ENCODE results near the gene EYA2.

DNA sequence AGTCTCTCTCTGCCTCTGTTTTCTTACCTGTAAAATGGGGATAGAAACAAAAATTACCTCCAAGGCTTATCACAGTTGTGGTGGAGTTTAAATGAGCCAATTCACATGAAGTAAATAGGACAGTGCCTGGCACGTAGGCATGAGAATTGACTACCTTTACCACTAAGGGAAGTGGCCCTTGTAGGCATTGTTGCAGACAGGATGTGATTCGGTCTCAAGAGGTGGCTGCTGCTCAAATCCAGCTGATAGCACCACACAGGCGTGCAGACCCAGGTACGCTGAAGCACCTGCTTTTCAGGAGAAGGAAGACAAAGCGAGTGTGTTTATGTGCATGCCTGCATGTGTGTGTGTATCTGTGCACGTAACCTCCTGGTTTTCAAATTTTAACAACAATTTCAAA is 108.6 kb downstream of the EYA2 start:
- TF ChIP-seq, protein P1, sequence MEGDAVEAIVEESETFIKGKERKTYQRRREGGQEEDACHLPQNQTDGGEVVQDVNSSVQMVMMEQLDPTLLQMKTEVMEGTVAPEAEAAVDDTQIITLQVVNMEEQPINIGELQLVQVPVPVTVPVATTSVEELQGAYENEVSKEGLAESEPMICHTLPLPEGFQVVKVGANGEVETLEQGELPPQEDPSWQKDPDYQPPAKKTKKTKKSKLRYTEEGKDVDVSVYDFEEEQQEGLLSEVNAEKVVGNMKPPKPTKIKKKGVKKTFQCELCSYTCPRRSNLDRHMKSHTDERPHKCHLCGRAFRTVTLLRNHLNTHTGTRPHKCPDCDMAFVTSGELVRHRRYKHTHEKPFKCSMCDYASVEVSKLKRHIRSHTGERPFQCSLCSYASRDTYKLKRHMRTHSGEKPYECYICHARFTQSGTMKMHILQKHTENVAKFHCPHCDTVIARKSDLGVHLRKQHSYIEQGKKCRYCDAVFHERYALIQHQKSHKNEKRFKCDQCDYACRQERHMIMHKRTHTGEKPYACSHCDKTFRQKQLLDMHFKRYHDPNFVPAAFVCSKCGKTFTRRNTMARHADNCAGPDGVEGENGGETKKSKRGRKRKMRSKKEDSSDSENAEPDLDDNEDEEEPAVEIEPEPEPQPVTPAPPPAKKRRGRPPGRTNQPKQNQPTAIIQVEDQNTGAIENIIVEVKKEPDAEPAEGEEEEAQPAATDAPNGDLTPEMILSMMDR (IDR thresholded peaks at IDR 0.05), result no peak
- no peak for TF ChIP-seq POLR2A (IDR thresholded peaks at IDR 0.05)

Measured in heart left ventricle (tissue), 13 donors.